ENCODE measurements around the gene PLCG2. TPM values are rescaled to one million over a fixed set of nuclear protein-coding genes. Genes with fewer than 3 reads are reported as not detected.

The PLCG2 gene
- total RNA-seq, 1 experiment from 2014 or later: 6.0 TPM

DNA sequence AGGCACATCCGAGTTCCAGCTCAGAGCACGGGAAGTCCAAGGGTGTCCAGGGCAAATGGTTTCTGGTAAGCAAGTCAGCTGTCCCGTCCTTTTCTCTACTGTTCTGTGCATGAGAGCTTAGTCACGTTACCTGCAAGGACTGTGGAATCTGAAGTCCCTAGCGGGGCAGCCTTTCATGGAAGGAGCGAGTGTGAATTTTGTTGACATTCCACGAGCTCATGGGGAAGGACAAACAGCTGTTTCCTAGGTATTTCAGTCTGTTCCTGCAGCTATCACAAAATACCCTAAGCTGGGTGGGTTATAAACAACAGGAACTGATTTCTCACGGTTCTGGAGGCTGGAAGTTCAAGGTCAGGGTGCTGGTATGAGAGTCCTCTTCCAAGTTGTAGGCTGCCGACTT is 122.9 kb downstream of the PLCG2 start:
- H3K4me2 ChIP-seq (ENCODE audit: insufficient read depth, insufficient read length, low read length): no peak overlapping the region
- H3K27me3 Mint-ChIP-seq (ENCODE audit: low read depth): no peaks in the 10 kb centered on the region
- no peaks in the 10 kb centered on the region for H4K20me1 ChIP-seq (ENCODE audit: control insufficient read depth, insufficient read depth, insufficient read length)
- H3K9ac ChIP-seq (ENCODE audit: extremely low read depth, insufficient read length, low read length): no peak overlapping the region
- H2BK15ac ChIP-seq (ENCODE audit: low read depth, low read length): no peak overlapping the region
- H2BK20ac ChIP-seq (ENCODE audit: low read depth, low read length, poor library complexity, severe bottlenecking): no peak overlapping the region
- H3T11ph ChIP-seq (ENCODE audit: low read length): no peak overlapping the region
- peaks cover 0 to 3% of the 10 kb centered on the region in 2 experiments; a peak in 2 of 4 replicates for H3K4me1 Mint-ChIP-seq
- H3K27me3 ChIP-seq (ENCODE audit: insufficient read depth, low read length): no peaks in the 10 kb centered on the region
- no peak overlapping the region for H2BK5ac ChIP-seq (ENCODE audit: insufficient read length, low read length)
- H2BK120ac ChIP-seq (ENCODE audit: low read depth, low read length, poor library complexity, severe bottlenecking): no peak overlapping the region
- TF ChIP-seq, protein P1, sequence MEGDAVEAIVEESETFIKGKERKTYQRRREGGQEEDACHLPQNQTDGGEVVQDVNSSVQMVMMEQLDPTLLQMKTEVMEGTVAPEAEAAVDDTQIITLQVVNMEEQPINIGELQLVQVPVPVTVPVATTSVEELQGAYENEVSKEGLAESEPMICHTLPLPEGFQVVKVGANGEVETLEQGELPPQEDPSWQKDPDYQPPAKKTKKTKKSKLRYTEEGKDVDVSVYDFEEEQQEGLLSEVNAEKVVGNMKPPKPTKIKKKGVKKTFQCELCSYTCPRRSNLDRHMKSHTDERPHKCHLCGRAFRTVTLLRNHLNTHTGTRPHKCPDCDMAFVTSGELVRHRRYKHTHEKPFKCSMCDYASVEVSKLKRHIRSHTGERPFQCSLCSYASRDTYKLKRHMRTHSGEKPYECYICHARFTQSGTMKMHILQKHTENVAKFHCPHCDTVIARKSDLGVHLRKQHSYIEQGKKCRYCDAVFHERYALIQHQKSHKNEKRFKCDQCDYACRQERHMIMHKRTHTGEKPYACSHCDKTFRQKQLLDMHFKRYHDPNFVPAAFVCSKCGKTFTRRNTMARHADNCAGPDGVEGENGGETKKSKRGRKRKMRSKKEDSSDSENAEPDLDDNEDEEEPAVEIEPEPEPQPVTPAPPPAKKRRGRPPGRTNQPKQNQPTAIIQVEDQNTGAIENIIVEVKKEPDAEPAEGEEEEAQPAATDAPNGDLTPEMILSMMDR (conservative IDR thresholded peaks at IDR 0.05): no peak
- DNase-seq: no peak
- H3K9me3 ChIP-seq (ENCODE audit: control insufficient read depth, low read depth, low read length): no peaks in the 10 kb centered on the region
- no peaks in the 10 kb centered on the region for H3K79me2 ChIP-seq (ENCODE audit: insufficient read depth, low read length)
- H2BK12ac ChIP-seq (ENCODE audit: insufficient read length, low read depth, low read length): no peak overlapping the region
- H4K5ac ChIP-seq (ENCODE audit: insufficient read length, low read depth, low read length): no peak overlapping the region
- no peaks in the 10 kb centered on the region for H3K4me1 ChIP-seq (ENCODE audit: insufficient read depth, low read length)
- H4K8ac ChIP-seq (replicated peaks; ENCODE audit: insufficient read length, low read depth, low read length): no peak overlapping the region
- no peak overlapping the region for H4K91ac ChIP-seq (ENCODE audit: insufficient read length, low read depth, low read length)
- H3K23me2 ChIP-seq (ENCODE audit: insufficient read length, low read depth, low read length, poor library complexity, severe bottlenecking): no peaks in the 10 kb centered on the region
- H3K36me3 Mint-ChIP-seq (ENCODE audit: insufficient read depth in 1 of 3, low read depth in 3 of 3): peaks cover 0 to 12% (median 3%) of the 10 kb centered on the region in 3 experiments; a peak in 2 of 7 replicates
- peaks cover 2 to 4% of the 10 kb centered on the region in 2 experiments; a peak in 3 of 5 replicates for H3K9me3 Mint-ChIP-seq
- no peak overlapping the region; a peak in 1 of 7 replicates for H3K27ac Mint-ChIP-seq
- H2AK5ac ChIP-seq (ENCODE audit: insufficient read length, low read length): no peak overlapping the region
- no peak overlapping the region for H3K56ac ChIP-seq (ENCODE audit: insufficient read length, low read depth, low read length)
- no peak overlapping the region for H3K23ac ChIP-seq (ENCODE audit: insufficient read length, low read depth, low read length)
- no peak overlapping the region for H3K14ac ChIP-seq (ENCODE audit: insufficient read depth, low read length)
- no peak overlapping the region for H3K4me3 Mint-ChIP-seq
- H3K79me1 ChIP-seq (ENCODE audit: insufficient read depth, low read depth, low read length, poor library complexity, severe bottlenecking): no peaks in the 10 kb centered on the region
- no CpG with 5 or more reads among the region's 9 CpGs for WGBS (ENCODE audit: extremely low coverage, insufficient read length, low lambda C conversion rate)
- no peak overlapping the region for H3K18ac ChIP-seq (ENCODE audit: insufficient read length, low read depth, low read length)
- no peak overlapping the region for H2AFZ ChIP-seq (ENCODE audit: low read length)
- no peak overlapping the region for H3K4ac ChIP-seq (ENCODE audit: low read depth, low read length)
- H3K27ac ChIP-seq (ENCODE audit: insufficient read length, low read depth, low read length): no peak overlapping the region
